WTC11 (cell line): ENCODE data around the gene SLC38A3. TPM values are rescaled to one million over a fixed set of nuclear protein-coding genes. Genes with fewer than 3 reads are reported as not detected.

Source experiments
- ATAC-seq: fragments of 200-7000 bp; cut with Tn5 transposase; 2 replicates; pipeline ENCODE4 v1.10.0; 2021; ENCODE audit warnings: mild to moderate bottlenecking, moderate library complexity
- CTCF ChIA-PET: fragments of 300-600 bp; sonication (Branson Sonifier 250); formaldehyde crosslinking; loops from one replicate; lab custom pipeline; 2021; ENCODE audit warnings: antibody characterized with exemption; lab: Charles Lee
- POLR2A ChIA-PET: fragments of 350-600 bp; sonication (Branson Sonifier 250); formaldehyde crosslinking; loops from one replicate; lab custom pipeline; 2021; ENCODE audit warnings: antibody characterized with exemption; lab: Charles Lee
- DNase-seq: peaks from one replicate; pipeline ENCODE4 v3.0.0; 2021; ENCODE audit warnings: low spot score
- H3K27ac Mint-ChIP-seq: 2 replicates; pipeline ENCODE4 v1.8.0; 2021; ENCODE audit warnings: mixed read lengths
- H3K27me3 Mint-ChIP-seq: 2 replicates; pipeline ENCODE4 v1.8.0; 2021; ENCODE audit warnings: low read depth, mild to moderate bottlenecking, moderate library complexity, mixed read lengths
- H3K36me3 Mint-ChIP-seq: 2 replicates; pipeline ENCODE4 v1.8.0; 2021; ENCODE audit warnings: mixed read lengths
- H3K4me1 Mint-ChIP-seq: 2 replicates; pipeline ENCODE4 v1.8.0; 2022; ENCODE audit warnings: mixed read lengths
- H3K4me3 Mint-ChIP-seq: 2 replicates; pipeline ENCODE4 v1.8.0; 2021; ENCODE audit warnings: mild to moderate bottlenecking, moderate library complexity, mixed read lengths
- H3K9me3 Mint-ChIP-seq: 2 replicates; pipeline ENCODE4 v1.8.0; 2021; ENCODE audit warnings: mixed read lengths
- AR ChIP-seq: fragments of 250-450 bp; sonication (Bioruptor Pico); IDR thresholded peaks from 2 replicates; pipeline ENCODE4 v1.9.0; 2021; ENCODE audit warnings: mild to moderate bottlenecking
- EMX1 ChIP-seq: fragments of 250-450 bp; sonication (Bioruptor Pico); IDR thresholded peaks from 2 replicates; pipeline ENCODE4 v1.8.0; 2021; ENCODE audit warnings: mild to moderate bottlenecking
- GTF2I ChIP-seq: fragments of 250-450 bp; sonication (Bioruptor Pico); conservative IDR thresholded peaks from 2 replicates; pipeline ENCODE4 v1.4.0; 2021; ENCODE audit warnings: mild to moderate bottlenecking
- IRF2 ChIP-seq: sonication (generic); formaldehyde crosslinking; IDR thresholded peaks from 2 replicates; pipeline ENCODE4 v1.8.0; 2022; ENCODE audit warnings: low read depth, missing genetic modification reagents, borderline replicate concordance
- MAX ChIP-seq: sonication (generic); formaldehyde crosslinking; IDR thresholded peaks from 2 replicates; pipeline ENCODE4 v1.8.0; 2022; ENCODE audit warnings: mild to moderate bottlenecking, missing genetic modification reagents
- MYBL2 ChIP-seq: sonication (generic); formaldehyde crosslinking; IDR thresholded peaks from 2 replicates; pipeline ENCODE4 v1.8.1; 2023; ENCODE audit warnings: mild to moderate bottlenecking, moderate library complexity, missing genetic modification reagents
- PRDM15 ChIP-seq: sonication (generic); formaldehyde crosslinking; IDR thresholded peaks from 2 replicates; pipeline ENCODE4 v1.8.0; 2022; ENCODE audit warnings: missing genetic modification reagents
- RORB ChIP-seq: fragments of 250-450 bp; sonication (Bioruptor Pico); IDR thresholded peaks from 2 replicates; pipeline ENCODE4 v1.9.0; 2021; ENCODE audit warnings: mild to moderate bottlenecking
- SMAD4 ChIP-seq: sonication (generic); formaldehyde crosslinking; IDR thresholded peaks from 2 replicates; pipeline ENCODE4 v1.8.0; 2022; ENCODE audit warnings: mild to moderate bottlenecking, missing genetic modification reagents
- SP1 ChIP-seq: sonication (generic); formaldehyde crosslinking; conservative IDR thresholded peaks from 2 replicates; pipeline ENCODE4 v1.8.1; 2022; ENCODE audit warnings: missing genetic modification reagents
- ZBTB21 ChIP-seq: sonication (generic); formaldehyde crosslinking; IDR thresholded peaks from 2 replicates; pipeline ENCODE4 v1.8.1; 2023; ENCODE audit warnings: mild to moderate bottlenecking, missing genetic modification reagents, borderline replicate concordance
- ZNF423 ChIP-seq: fragments of 250-450 bp; sonication (Bioruptor Pico); IDR thresholded peaks from 2 replicates; pipeline ENCODE4 v2.1.2; 2022; ENCODE audit warnings: mild to moderate bottlenecking, moderate library complexity
- ZNF512 ChIP-seq: sonication (generic); formaldehyde crosslinking; IDR thresholded peaks from 2 replicates; pipeline ENCODE4 v1.8.1; 2022; ENCODE audit warnings: missing genetic modification reagents, borderline replicate concordance
- total RNA-seq: library from RNA; stranded (reverse); gene quantifications from 3 replicates; pipeline ENCODE4 v1.2.3, GENCODE V29; 2021
- TF ChIP-seq, protein P1 (sequence below): sonication (generic); formaldehyde crosslinking; IDR thresholded peaks from 2 replicates; pipeline ENCODE4 v1.8.1; 2023; ENCODE audit warnings: mild to moderate bottlenecking, missing genetic modification reagents, moderate library complexity
- TF ChIP-seq, protein P2 (sequence below): fragments of 250-450 bp; sonication (Bioruptor Pico); IDR thresholded peaks from 2 replicates; pipeline ENCODE4 v1.9.0; 2021; ENCODE audit warnings: moderate library complexity, mild to moderate bottlenecking, inconsistent platforms, borderline replicate concordance

Gene SLC38A3
- total RNA-seq, 1 experiment from 2014 or later, result 0.90 TPM

DNA sequence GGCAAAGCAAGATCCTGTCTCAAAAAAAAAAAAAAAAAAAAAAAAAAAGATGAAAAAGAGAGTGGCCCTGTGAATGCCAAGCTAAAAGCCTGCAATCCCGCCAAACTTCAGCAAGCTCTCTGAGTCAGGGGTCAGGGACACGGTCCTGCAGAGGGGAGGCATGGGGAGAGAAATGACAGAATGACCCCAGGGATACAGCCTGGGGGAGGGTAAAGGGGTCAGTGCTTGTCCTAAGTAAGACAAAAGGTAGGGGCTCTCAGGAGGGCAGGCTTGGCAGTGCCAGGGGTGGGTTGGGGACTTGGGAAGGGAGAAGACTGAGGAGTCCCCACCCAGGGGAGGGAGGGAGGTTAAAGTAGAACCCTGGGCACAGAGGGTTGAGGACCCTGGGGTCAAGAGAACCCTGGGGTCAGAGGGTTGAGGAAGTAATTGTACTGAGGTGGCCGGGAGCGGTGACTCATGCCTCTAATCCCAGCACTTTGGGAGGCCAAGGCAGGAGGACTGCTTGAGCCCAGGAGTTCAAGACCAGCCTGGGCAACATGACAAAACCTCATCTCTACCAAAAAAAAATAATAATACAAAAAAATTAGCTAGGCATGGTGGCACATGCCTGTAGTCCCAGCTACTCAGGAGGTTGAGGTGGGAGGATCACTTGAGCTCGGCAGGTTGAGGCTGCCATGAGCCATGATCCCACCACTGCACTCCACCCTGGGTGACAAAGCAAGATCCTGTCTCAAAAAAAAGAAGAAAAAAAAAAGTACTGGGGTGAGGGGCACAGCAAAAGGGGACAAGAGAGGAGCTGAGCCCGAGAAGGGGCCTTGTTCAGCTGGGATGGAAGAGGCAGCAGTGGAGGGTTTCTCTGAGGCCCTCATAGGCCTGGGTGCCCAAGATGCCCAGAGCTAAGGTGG, 58.7 kb downstream of the SLC38A3 start:
- ChIA-PET POLR2A (interaction anchor here (0.6 to 1.8 kb wide), 9 partner anchors 17 to 324 kb away, joined by 3 to 13 read pairs (median 7); partner anchors contain the start of genes HYAL3 and NAA80), CTCF (interaction anchor here (0.5 to 4.4 kb wide), 26 partner anchors 9 to 1937 kb away, joined by 3 to 73 read pairs (median 6); partner anchors contain the start of genes GNAI2, GNAT1, HYAL1 and HYAL3)
- H3K36me3 Mint-ChIP-seq, result no peaks in the 10 kb centered on the region
- DNase-seq (no peak), ATAC-seq (no peak)
- TF ChIP-seq MAX, result 0 out of 2 replicates have a peak, but pooled peaks have one; percentile 1
- TF ChIP-seq, protein P1, sequence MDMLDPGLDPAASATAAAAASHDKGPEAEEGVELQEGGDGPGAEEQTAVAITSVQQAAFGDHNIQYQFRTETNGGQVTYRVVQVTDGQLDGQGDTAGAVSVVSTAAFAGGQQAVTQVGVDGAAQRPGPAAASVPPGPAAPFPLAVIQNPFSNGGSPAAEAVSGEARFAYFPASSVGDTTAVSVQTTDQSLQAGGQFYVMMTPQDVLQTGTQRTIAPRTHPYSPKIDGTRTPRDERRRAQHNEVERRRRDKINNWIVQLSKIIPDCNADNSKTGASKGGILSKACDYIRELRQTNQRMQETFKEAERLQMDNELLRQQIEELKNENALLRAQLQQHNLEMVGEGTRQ (CRISPR knock-in tag), result no peak
- H3K9me3 Mint-ChIP-seq, result no peaks in the 10 kb centered on the region
- H3K27ac Mint-ChIP-seq, result peak overlapping the region; percentile 99
- H3K27me3 Mint-ChIP-seq, result no peaks in the 10 kb centered on the region; the same call in 1 of the 2 replicates
- H3K4me1 Mint-ChIP-seq, result peaks cover 54% of the 10 kb centered on the region
- H3K4me3 Mint-ChIP-seq, result peak overlapping the region; percentile 49

GRCh38 chr3:50264383-50264963, 59.4 kb downstream of the SLC38A3 start:
- H3K4me3 Mint-ChIP-seq, result peak overlapping the region; percentile 49
- H3K9me3 Mint-ChIP-seq, result no peaks in the 10 kb centered on the region
- H3K36me3 Mint-ChIP-seq, result no peaks in the 10 kb centered on the region
- H3K27me3 Mint-ChIP-seq, result no peaks in the 10 kb centered on the region; the same call in 1 of the 2 replicates
- DNase-seq (peak; percentile 92), ATAC-seq (peak; percentile 67)
- POLR2A ChIA-PET, result interaction anchor here (0.6 to 1.8 kb wide), 10 partner anchors 18 to 174 kb away, joined by 3 to 13 read pairs (median 6); partner anchors contain the start of genes HYAL3 and NAA80
- no peak for TF ChIP-seq PRDM15 (CRISPR knock-in tag)
- TF ChIP-seq EMX1 (CRISPR knock-in tag), result no peak
- TF ChIP-seq ZNF423 (CRISPR knock-in tag), result no peak
- no peak for TF ChIP-seq IRF2 (CRISPR knock-in tag)
- TF ChIP-seq AR (CRISPR knock-in tag), result no peak
- TF ChIP-seq ZNF512, result no peak
- TF ChIP-seq MYBL2 (CRISPR knock-in tag), result no peak
- TF ChIP-seq, protein P2, sequence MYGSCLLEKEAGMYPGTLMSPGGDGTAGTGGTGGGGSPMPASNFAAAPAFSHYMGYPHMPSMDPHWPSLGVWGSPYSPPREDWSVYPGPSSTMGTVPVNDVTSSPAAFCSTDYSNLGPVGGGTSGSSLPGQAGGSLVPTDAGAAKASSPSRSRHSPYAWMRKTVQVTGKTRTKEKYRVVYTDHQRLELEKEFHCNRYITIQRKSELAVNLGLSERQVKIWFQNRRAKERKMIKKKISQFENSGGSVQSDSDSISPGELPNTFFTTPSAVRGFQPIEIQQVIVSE (CRISPR knock-in tag), result no peak
- no peak for TF ChIP-seq GTF2I (CRISPR knock-in tag)
- no peak for TF ChIP-seq RORB (CRISPR knock-in tag)
- no peak for TF ChIP-seq SMAD4 (CRISPR knock-in tag)
- TF ChIP-seq SP1 (CRISPR knock-in tag), result peak; percentile 57
- peak; percentile 13; the same call in 1 of the 2 replicates for TF ChIP-seq ZBTB21 (CRISPR knock-in tag)
- H3K27ac Mint-ChIP-seq, result peak overlapping the region; percentile 99
- CTCF ChIA-PET, result interaction anchor here (0.5 to 4.4 kb wide), 35 partner anchors 8 to 888 kb away, joined by 3 to 73 read pairs (median 5); partner anchors contain the start of genes CISH, GNAI2, GNAT1 and HYAL1
- H3K4me1 Mint-ChIP-seq, result peaks cover 53% of the 10 kb centered on the region
